Calu3 (cell line): ENCODE results near the gene REPS2. TPM values are rescaled to one million over a fixed set of nuclear protein-coding genes. Genes with fewer than 3 reads are reported as not detected.

Experiments used
- BruUV-seq: library from RNA; stranded (reverse); fragments of 400-500 nt; replicated peaks from 2 replicates; lab custom pipeline; 2021; lab: Mats Ljungman, UMichigan
- CTCF ChIA-PET: fragments of 300-600 bp; sonication (Branson Sonifier 250); formaldehyde crosslinking; loops from one replicate; lab custom pipeline; 2022; ENCODE audit warnings: antibody characterized with exemption; lab: Charles Lee
- DNase-seq: peaks from one replicate; pipeline ENCODE4 v3.0.0; 2022
- H3K27ac Mint-ChIP-seq: one replicate; pipeline ENCODE4 v1.8.0; 2022; ENCODE audit warnings: mixed read lengths; ENCODE audit not compliant: unreplicated experiment
- H3K27me3 Mint-ChIP-seq: one replicate; pipeline ENCODE4 v1.8.0; 2022; ENCODE audit warnings: mixed read lengths; ENCODE audit not compliant: unreplicated experiment
- H3K36me3 Mint-ChIP-seq: one replicate; pipeline ENCODE4 v1.8.0; 2022; ENCODE audit warnings: mild to moderate bottlenecking, moderate library complexity, mixed read lengths; ENCODE audit not compliant: insufficient read depth, unreplicated experiment
- H3K4me1 Mint-ChIP-seq: one replicate; pipeline ENCODE4 v1.8.0; 2022; ENCODE audit warnings: mild to moderate bottlenecking, low read depth, mixed read lengths; ENCODE audit not compliant: unreplicated experiment
- H3K4me3 Mint-ChIP-seq: one replicate; pipeline ENCODE4 v1.8.0; 2022; ENCODE audit warnings: mild to moderate bottlenecking, low read depth, moderate library complexity, mixed read lengths; ENCODE audit not compliant: unreplicated experiment
- H3K9me3 Mint-ChIP-seq: one replicate; pipeline ENCODE4 v1.8.0; 2022; ENCODE audit warnings: low read depth, mixed read lengths; ENCODE audit not compliant: unreplicated experiment
- CTCF ChIP-seq: fragments of 200-600 bp; IDR thresholded peaks from one replicate; pipeline ENCODE4 v1.8.0; 2022; ENCODE audit warnings: antibody characterized with exemption; ENCODE audit not compliant: unreplicated experiment
- intact Hi-C: fragments of 100-400 bp; cut with micrococcal nuclease; formaldehyde crosslinking; loops from one replicate; pipeline ENCODE4 v1.10.0; 2022; ENCODE audit not compliant: unreplicated experiment
- total RNA-seq: library from RNA; stranded (reverse); gene quantifications from 2 replicates; pipeline ENCODE4 v1.2.3, GENCODE V29; 2022

The REPS2 gene
- total RNA-seq, 1 experiment from 2014 or later = 14.5 TPM

- Mint-ChIP-seq H3K36me3 (no peaks in the 10 kb centered on the region), H3K27me3 (no peaks in the 10 kb centered on the region), H3K27ac (no peak overlapping the region), H3K4me1 (no peaks in the 10 kb centered on the region), H3K9me3 (no peaks in the 10 kb centered on the region), H3K4me3 (no peak overlapping the region)
- CTCF ChIA-PET = interaction anchor here (0.7 kb wide), 1 partner anchor 35 kb away, joined by 4 read pairs; no protein-coding TSS in a partner anchor
- intact Hi-C loops = no loop called here
- TF ChIP-seq CTCF = no peak
- no TSS peak for BruUV-seq
- DNase-seq = no peak
Observed at GRCh38 chrX:16979226-16979625, 32.8 kb downstream of the REPS2 start.

GRCh38 chrX:16981209-16981608, 34.8 kb downstream of the REPS2 start:
- no TSS peak for BruUV-seq
- H3K4me1 Mint-ChIP-seq = no peaks in the 10 kb centered on the region

GRCh38 chrX:16981980-16982379, 35.5 kb downstream of the REPS2 start:
- no TSS peak for BruUV-seq
- intact Hi-C loops = no loop called here
- no peak for DNase-seq
- CTCF ChIA-PET = no interaction called here
- Mint-ChIP-seq H3K9me3 (no peaks in the 10 kb centered on the region), H3K27ac (no peak overlapping the region), H3K36me3 (no peaks in the 10 kb centered on the region), H3K4me1 (no peaks in the 10 kb centered on the region), H3K27me3 (no peaks in the 10 kb centered on the region), H3K4me3 (no peak overlapping the region)
- TF ChIP-seq CTCF = no peak

More at GRCh38 chrX:16981209-16981608, 34.8 kb downstream of the REPS2 start:
- CTCF ChIA-PET = no interaction called here
- H3K27ac Mint-ChIP-seq = no peak overlapping the region
- no peak for TF ChIP-seq CTCF
- no peak overlapping the region for H3K4me3 Mint-ChIP-seq
- H3K27me3 Mint-ChIP-seq = no peaks in the 10 kb centered on the region
- no peaks in the 10 kb centered on the region for H3K9me3 Mint-ChIP-seq
- no peak for DNase-seq
- intact Hi-C loops = no loop called here
- no peaks in the 10 kb centered on the region for H3K36me3 Mint-ChIP-seq

- Mint-ChIP-seq H3K9me3 (no peaks in the 10 kb centered on the region), H3K4me1 (no peaks in the 10 kb centered on the region), H3K27ac (no peak overlapping the region), H3K36me3 (no peaks in the 10 kb centered on the region), H3K4me3 (no peak overlapping the region), H3K27me3 (no peaks in the 10 kb centered on the region)
- BruUV-seq = no TSS peak
- CTCF ChIA-PET = no interaction called here
- intact Hi-C loops = no loop called here
- no peak for DNase-seq
- no peak for TF ChIP-seq CTCF
Observed at GRCh38 chrX:16983051-16983450, 36.6 kb downstream of the REPS2 start.
